Epidermal melanocyte (primary cell): Measurements from ENCODE around the gene PKP1.

Source experiments
- DNase-seq: peaks from one replicate; pipeline ENCODE4 v3.0.0; 2011; ENCODE audit warnings: low spot score; ENCODE audit not compliant: insufficient read length

The PKP1 gene

DNA sequence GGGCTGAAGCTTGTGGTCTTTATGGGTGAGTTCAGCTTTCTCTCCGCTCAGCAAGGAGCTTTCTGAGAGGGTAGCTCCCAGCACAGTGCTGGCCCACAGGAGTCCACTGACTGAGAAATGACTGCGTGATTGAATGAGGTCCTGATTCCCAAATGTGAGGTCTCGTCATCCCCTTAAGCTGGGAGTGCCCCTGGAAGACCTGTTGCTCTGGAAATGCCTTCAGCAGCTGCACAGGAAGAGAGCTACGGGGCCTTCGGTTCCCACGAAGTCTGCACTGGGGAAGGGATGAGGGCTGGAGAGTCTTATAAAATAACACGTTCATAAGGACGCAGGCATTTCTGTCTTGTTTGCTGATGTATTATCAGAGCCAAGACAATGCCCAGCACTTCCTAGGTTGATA, 80.2 kb downstream of the PKP1 start:
- no peak for DNase-seq

DNA sequence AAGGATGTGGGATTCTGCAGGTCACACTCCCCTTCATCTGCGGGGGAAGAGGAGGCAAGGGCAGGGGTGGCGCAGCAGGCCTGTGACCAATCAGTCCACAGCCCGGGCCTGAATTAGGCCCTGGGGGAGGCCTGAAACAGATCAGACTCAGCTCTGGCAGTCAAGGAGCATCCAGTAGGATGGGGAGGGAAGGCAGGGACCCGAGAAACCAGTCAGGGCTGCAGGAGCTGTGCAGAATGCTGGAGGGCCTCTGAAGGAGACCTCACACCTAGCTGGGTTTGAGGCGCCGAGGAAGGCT, 81.5 kb downstream of the PKP1 start:
- DNase-seq, result no peak

DNA sequence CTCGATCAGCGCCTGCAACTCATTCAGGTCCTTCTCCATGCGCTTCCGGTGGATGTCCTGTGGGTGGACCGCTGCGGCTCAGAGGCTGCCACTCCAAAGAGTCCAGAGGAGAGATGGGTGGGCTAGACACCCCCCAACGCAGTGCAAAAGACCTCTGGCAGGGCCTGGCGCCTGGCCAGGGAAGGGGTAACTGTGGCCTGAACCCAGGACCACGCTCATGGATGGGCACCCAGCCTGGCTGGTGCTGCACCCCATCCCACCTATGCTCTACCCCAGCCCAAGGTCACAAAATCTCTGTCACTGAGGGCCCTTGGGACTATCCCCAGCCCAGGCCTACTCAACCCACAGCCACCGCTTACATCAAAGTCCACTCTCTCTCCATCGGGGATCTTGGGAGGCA, 81.9 kb downstream of the PKP1 start:
- no peak for DNase-seq

- DNase-seq, result no peak
Observed at GRCh38 chr1:201366696-201367095, 83.4 kb downstream of the PKP1 start.

GRCh38 chr1:201369209-201369608, 85.9 kb downstream of the PKP1 start:
- DNase-seq, result no peak

- no peak for DNase-seq
Observed at GRCh38 chr1:201370500-201370899, 87.2 kb downstream of the PKP1 start.

GRCh38 chr1:201371276-201371675, 88.0 kb downstream of the PKP1 start:
- DNase-seq, result no peak

- no peak for DNase-seq
Observed at GRCh38 chr1:201371792-201372191, 88.5 kb downstream of the PKP1 start.

- DNase-seq, result no peak
Observed at GRCh38 chr1:201374364-201374763, 91.1 kb downstream of the PKP1 start.

DNA sequence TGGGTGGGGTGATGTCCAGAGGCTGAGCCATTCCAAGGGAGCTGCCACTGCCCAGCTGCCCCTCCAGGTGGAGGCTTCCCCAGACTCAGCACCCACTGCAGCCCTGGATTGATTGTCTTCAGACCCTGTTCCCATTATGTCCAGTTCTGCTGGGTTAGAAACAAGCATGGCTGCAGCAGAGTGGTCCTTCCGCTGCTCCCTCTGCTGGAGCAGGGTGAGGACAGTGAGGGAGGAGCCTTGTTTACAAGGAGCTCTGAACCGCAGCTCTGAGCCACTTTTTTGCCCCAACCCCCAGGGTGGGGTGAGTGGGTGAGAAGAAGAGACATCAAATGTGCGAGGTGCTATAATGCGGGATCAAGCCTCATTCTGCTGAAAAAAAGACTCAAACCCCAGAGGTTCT, 91.9 kb downstream of the PKP1 start:
- DNase-seq, result no peak

GRCh38 chr1:201376107-201376463, 92.8 kb downstream of the PKP1 start:
- DNase-seq, result no peak

GRCh38 chr1:201376464-201377374, 93.4 kb downstream of the PKP1 start:
- DNase-seq, result no peak

- DNase-seq, result no peak
Observed at GRCh38 chr1:201377611-201378092, 94.3 kb downstream of the PKP1 start, which contains the start of gene TNNT2. Gene TNNT2, minus strand, starts transcription at chr1:201377680. Its CDS starts 4,426 bp downstream, at chr1:201373254.

DNA sequence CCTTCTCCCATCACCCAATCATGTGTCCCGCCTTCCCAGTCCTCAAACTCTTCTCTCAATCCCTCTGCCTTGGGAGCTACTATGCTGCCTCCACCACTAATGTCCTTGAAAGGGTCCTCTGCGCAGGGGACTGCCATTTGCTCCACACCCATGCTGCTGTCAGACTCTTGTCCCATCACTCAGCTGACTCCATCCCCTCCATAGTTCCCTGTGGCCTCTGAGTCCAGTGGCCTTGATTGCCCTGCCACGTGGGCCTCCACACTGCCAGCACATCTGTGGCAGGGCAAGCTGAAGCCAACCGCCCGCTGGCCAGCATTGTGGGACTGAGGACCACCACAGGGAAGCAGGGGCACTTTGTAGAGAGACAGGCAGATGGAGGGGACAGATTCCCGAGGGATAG, 95.5 kb downstream of the PKP1 start:
- no peak for DNase-seq

DNA sequence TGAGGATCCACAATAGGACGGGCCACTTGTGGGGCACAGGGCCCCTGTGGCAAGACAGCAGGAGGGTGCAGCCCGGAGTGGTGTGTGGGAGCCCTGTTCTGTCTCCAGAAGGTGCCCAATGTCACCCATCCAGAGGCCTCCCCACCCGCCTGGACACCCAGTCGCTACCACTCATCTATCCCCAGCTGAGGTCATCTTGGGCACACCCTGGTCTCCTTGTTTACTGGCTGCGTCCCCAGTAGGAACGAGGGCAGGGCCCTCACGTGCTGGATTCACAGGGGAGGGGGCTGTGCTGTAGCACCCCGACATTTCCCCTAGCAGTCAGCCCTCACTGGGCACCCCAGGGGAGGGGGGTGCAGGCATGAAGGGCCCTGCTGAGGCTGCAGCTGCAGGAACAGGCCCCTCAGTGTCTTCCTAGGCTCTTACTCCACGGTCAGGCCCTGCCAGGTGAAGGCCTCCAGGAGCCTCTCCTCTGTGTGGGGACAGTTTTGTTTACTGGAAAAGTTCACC, 96.5 kb downstream of the PKP1 start:
- DNase-seq, result no peak

DNA sequence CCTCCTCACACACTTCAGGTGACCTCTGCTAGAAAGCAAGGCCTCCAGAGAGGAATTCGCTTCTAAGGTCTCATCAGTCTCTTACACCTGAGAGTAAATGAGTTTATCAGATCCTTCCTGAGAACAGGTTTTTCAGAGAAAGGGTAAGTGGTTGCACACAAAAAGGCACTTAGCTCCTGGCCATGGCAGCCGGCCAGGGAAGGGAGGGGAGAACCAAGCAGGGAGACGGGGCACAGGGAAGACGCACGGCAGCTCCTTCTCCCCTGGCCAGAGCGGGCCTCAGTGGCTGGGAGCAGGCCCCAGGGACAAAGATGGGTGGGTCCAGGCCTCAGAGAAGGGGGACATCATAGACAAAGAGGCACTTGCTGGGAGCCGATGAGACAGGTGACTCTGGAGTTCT, 97.8 kb downstream of the PKP1 start:
- DNase-seq, result no peak
